Transverse colon (tissue), 4 donors: Measurements from ENCODE around the gene SYS1. TPM values are rescaled to one million over a fixed set of nuclear protein-coding genes. Genes with fewer than 3 reads are reported as not detected.

Experiments
- DNase-seq: peaks from one replicate; pipeline ENCODE4 v3.0.0-alpha.2; 2019
- H3K27ac ChIP-seq, 4 donors: fragments of 200-600 bp; sonication (generic); 2 replicates each; pipeline ENCODE4 v1.5.1; 2016 to 2018; ENCODE audit warnings: inconsistent platforms in 4 of 4
- H3K27me3 ChIP-seq: fragments of 200-600 bp; sonication (generic); 2 replicates; pipeline ENCODE4 v1.5.1; 2017; ENCODE audit warnings: inconsistent platforms
- H3K36me3 ChIP-seq, 4 donors: fragments of 200-600 bp; sonication (generic); 2 replicates each; pipeline ENCODE4 v1.5.1; 2017 to 2019; ENCODE audit warnings: inconsistent platforms in 4 of 4
- H3K4me1 ChIP-seq, 4 donors: fragments of 200-600 bp; sonication (generic); 2 replicates each; pipeline ENCODE4 v1.5.1; 2017 to 2020; ENCODE audit warnings: inconsistent platforms in 4 of 4
- H3K4me3 ChIP-seq, 4 donors: fragments of 200-600 bp; sonication (generic); 1 replicate in 1 of 4; 2 replicates in 3 of 4; pipeline versions ENCODE4 v1.5.1 to v1.6.1; 2017 to 2019; ENCODE audit warnings: inconsistent platforms in 4 of 4
- H3K9me3 ChIP-seq, 2 donors: fragments of 200-600 bp; sonication (generic); 2 replicates each; pipeline ENCODE4 v1.5.1; 2017 to 2019; ENCODE audit warnings: inconsistent platforms in 2 of 2
- EP300 ChIP-seq: sonication (generic); formaldehyde crosslinking; IDR thresholded peaks from one replicate; pipeline ENCODE4 v1.6.1; 2017; ENCODE audit warnings: antibody characterized with exemption, low read depth
- POLR2A ChIP-seq: fragments of 450-650 bp; IDR thresholded peaks from one replicate; pipeline ENCODE4 v1.6.1; 2016; ENCODE audit warnings: antibody characterized with exemption, mild to moderate bottlenecking, moderate library complexity
- POLR2AphosphoS5 ChIP-seq, 3 donors: sonication (generic); formaldehyde crosslinking; IDR thresholded peaks; one replicate each; pipeline ENCODE4 v1.6.1; 2016; ENCODE audit warnings: antibody characterized with exemption in 3 of 3
- WGBS, 2 donors: methylation state at CpG; one replicate each; pipeline ENCODE4 v1.1.5; 2018; ENCODE audit warnings: low coverage in 1 of 2; 5-methylcytosine and 5-hydroxymethylcytosine counted together
- in situ Hi-C, 4 donors: fragments of 200-750 bp; cut with MboI; loops; one replicate each; pipeline versions ENCODE4 v1.15.0 to v1.15.1; 2017; ENCODE audit warnings: low sequenced_read_pairs in 3 of 4, low pct_ligation_motif_present in 1 of 4, low pct_unique_long_range_greater_than_20kb in 1 of 4
- intact Hi-C: fragments of 100-400 bp; cut with DNase I; formaldehyde crosslinking; loops from one replicate; pipeline ENCODE4 v1.15.1; 2023; ENCODE audit warnings: low total_unique reads
- total RNA-seq, 4 donors: library from RNA; depleted of rRNA; stranded (reverse); fragments of >200 nt; gene quantifications; one replicate each; pipeline ENCODE4 v1.1.0, GENCODE V29; 2016
- TF ChIP-seq, protein P1 (sequence below), 5 experiments: fragments of 200-600 bp in 3 of 5; fragments of 450-650 bp in 2 of 5; sonication (generic) in 3 of 5; IDR thresholded peaks; 1 replicate in 2 of 5; 2 replicates in 3 of 5; pipeline ENCODE4 v1.5.1; 2016 to 2017; ENCODE audit warnings: antibody characterized with exemption in 5 of 5, inconsistent platforms in 3 of 5, mild to moderate bottlenecking in 2 of 5, moderate library complexity in 1 of 5

Gene SYS1
- total RNA-seq, 4 donors from 2014 or later = 5.6 to 64.7 (median 38.4) TPM

GRCh38 chr20:45378191-45378590 lies 15.2 kb downstream of the SYS1 start, which contains the start of gene TP53TG5:
TP53TG5 (minus strand) TSS chr20:45378325; CDS start chr20:45378236, 89 bp downstream.
- no peak within 1 kb of the TSS for H3K4me3 ChIP-seq
- WGBS, 2 donors = 81% methylated on average over 1 of the region's 1 CpG; no CpG with 5 or more reads in 1 of the 2 donors
- H3K4me1 ChIP-seq = peaks cover 4 to 9% (median 5%) of the 10 kb centered on the region in 4 donors
- no peaks in the 10 kb centered on the region for H3K27me3 ChIP-seq
- no peaks in the 10 kb centered on the region for H3K9me3 ChIP-seq
- no peak within 1 kb of the TSS for H3K27ac ChIP-seq
- intact Hi-C loops (no loop called here), in situ Hi-C loops (loop anchor here in 3 of 4 donors (10.0 kb wide), 2 partner anchors 57 to 67 kb away; no protein-coding TSS in a partner anchor)
- TF ChIP-seq POLR2AphosphoS5 (IDR thresholded peaks at IDR 0.05) = no peak
- TF ChIP-seq, protein P1, sequence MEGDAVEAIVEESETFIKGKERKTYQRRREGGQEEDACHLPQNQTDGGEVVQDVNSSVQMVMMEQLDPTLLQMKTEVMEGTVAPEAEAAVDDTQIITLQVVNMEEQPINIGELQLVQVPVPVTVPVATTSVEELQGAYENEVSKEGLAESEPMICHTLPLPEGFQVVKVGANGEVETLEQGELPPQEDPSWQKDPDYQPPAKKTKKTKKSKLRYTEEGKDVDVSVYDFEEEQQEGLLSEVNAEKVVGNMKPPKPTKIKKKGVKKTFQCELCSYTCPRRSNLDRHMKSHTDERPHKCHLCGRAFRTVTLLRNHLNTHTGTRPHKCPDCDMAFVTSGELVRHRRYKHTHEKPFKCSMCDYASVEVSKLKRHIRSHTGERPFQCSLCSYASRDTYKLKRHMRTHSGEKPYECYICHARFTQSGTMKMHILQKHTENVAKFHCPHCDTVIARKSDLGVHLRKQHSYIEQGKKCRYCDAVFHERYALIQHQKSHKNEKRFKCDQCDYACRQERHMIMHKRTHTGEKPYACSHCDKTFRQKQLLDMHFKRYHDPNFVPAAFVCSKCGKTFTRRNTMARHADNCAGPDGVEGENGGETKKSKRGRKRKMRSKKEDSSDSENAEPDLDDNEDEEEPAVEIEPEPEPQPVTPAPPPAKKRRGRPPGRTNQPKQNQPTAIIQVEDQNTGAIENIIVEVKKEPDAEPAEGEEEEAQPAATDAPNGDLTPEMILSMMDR (IDR thresholded peaks at IDR 0.05) = no peak
- TF ChIP-seq EP300 = no peak
- TF ChIP-seq POLR2A = no peak
- no peaks in the 10 kb centered on the region for H3K36me3 ChIP-seq
- DNase-seq = no peak

GRCh38 chr20:45387274-45387673 lies 24.3 kb downstream of the SYS1 start:
- 89 to 91% methylated on average over 1 of the region's 1 CpG for WGBS, 2 donors
- in situ Hi-C loops = no loop called here
- TF ChIP-seq POLR2A (no peak), EP300 (no peak), POLR2AphosphoS5 (IDR thresholded peaks at IDR 0.05) (no peak)
- TF ChIP-seq, protein P1 (IDR thresholded peaks at IDR 0.05) = no peak
- Histone ChIP-seq H3K27me3 (no peaks in the 10 kb centered on the region), H3K4me1 (no peaks in the 10 kb centered on the region), H3K27ac (no peak overlapping the region), H3K9me3 (no peaks in the 10 kb centered on the region), H3K4me3 (no peak overlapping the region), H3K36me3 (no peaks in the 10 kb centered on the region)
- DNase-seq = no peak
- intact Hi-C loops = no loop called here

GRCh38 chr20:45390931-45391330 lies 28.0 kb downstream of the SYS1 start:
- no peaks in the 10 kb centered on the region for H3K36me3 ChIP-seq
- 88 to 95% methylated on average over 2 of the region's 2 CpGs for WGBS, 2 donors
- TF ChIP-seq POLR2AphosphoS5 (IDR thresholded peaks at IDR 0.05) (no peak), POLR2A (no peak), EP300 (no peak)
- TF ChIP-seq, protein P1 (IDR thresholded peaks at IDR 0.05) = no peak
- intact Hi-C loops (no loop called here), in situ Hi-C loops (no loop called here)
- H3K9me3 ChIP-seq = no peaks in the 10 kb centered on the region
- DNase-seq = no peak
- H3K4me3 ChIP-seq = no peak overlapping the region
- H3K27ac ChIP-seq = no peak overlapping the region
- H3K4me1 ChIP-seq = no peaks in the 10 kb centered on the region
- H3K27me3 ChIP-seq = no peaks in the 10 kb centered on the region

DNA sequence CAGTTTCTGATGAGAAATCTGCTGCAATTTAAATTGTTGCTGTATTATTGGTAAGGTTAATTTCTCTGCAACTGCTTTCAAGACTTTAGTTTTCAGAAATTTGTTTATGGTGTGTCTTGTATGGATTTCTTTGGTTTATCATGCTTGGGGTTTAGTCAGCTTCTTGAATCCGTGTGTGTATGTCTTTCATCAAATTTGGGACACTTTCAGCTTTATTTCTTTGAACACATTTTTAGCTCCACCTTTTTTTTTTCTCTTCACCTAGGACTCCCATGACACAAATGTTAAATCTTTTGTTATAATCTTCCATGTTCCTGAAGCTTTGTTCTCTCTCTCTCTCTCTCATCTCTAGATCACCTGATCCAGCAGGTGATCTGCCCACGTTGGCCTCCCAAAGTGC lies 28.6 kb downstream of the SYS1 start:
- DNase-seq = no peak
- 83% methylated on average over 2 of the region's 2 CpGs; no CpG with 5 or more reads in 1 of the 2 donors for WGBS, 2 donors
- H3K9me3 ChIP-seq = no peaks in the 10 kb centered on the region
- H3K4me1 ChIP-seq = no peaks in the 10 kb centered on the region
- no peaks in the 10 kb centered on the region for H3K36me3 ChIP-seq
- no peak for TF ChIP-seq POLR2AphosphoS5 (IDR thresholded peaks at IDR 0.05)
- TF ChIP-seq, protein P1 (IDR thresholded peaks at IDR 0.05) = no peak
- TF ChIP-seq EP300 = no peak
- TF ChIP-seq POLR2A = no peak
- H3K27ac ChIP-seq = no peak overlapping the region
- in situ Hi-C loops (no loop called here), intact Hi-C loops (no loop called here)
- no peaks in the 10 kb centered on the region for H3K27me3 ChIP-seq
- no peak overlapping the region for H3K4me3 ChIP-seq
